Loucy (cell line): ENCODE measurements around the gene LAMB1.

Source experiments
- CTCF ChIP-seq: fragments of 200-600 bp; sonication (generic); conservative IDR thresholded peaks from 2 replicates; pipeline ENCODE4 v1.5.1; 2014; ENCODE audit warnings: mild to moderate bottlenecking, antibody characterized with exemption, low read length
- EZH2phosphoT487 ChIP-seq: fragments of 200-600 bp; IDR thresholded peaks from 2 replicates; pipeline ENCODE4 v1.6.1; 2018; ENCODE audit warnings: antibody characterized with exemption, mild to moderate bottlenecking, moderate library complexity, borderline replicate concordance

GRCh38 chr7:107946451-107946850 is 56.5 kb downstream of the LAMB1 start:
- TF ChIP-seq CTCF = no peak
- no peak for TF ChIP-seq EZH2phosphoT487
